CD4-positive, CD25-positive, alpha-beta regulatory T cell (primary cell): ENCODE data around the gene DNAI4. TPM values are rescaled to one million over a fixed set of nuclear protein-coding genes. Genes with fewer than 3 reads are reported as not detected.
"Not testable (repeated sequence)": the region's sequence is repeated elsewhere in the genome, so short reads cannot be mapped to it uniquely, and the experiment has no call there.

ENCODE experiments used
- ATAC-seq, 2 donors: fragments of 150-1000 bp; cut with Tn5 transposase; one replicate each; pipeline ENCODE4 v1.10.0; 2021; ENCODE audit warnings: low read depth in 2 of 2, moderate number of reproducible peaks in 2 of 2, moderate library complexity in 1 of 2
- DNase-seq, 3 donors: peaks; one replicate each; pipeline versions ENCODE4 v3.0.0 to v3.0.0-alpha.2; 2012 to 2022; ENCODE audit warnings: mixed read lengths in 1 of 3
- H3K27ac ChIP-seq: one replicate; pipeline ENCODE4 v1.7.0; 2013; ENCODE audit warnings: mild to moderate bottlenecking, low read length; ENCODE audit not compliant: insufficient read depth, poor library complexity, severe bottlenecking
- H3K27me3 ChIP-seq: one replicate; pipeline ENCODE4 v1.7.0; 2013; ENCODE audit warnings: low read length; ENCODE audit not compliant: control insufficient read depth, insufficient read depth
- H3K36me3 ChIP-seq: one replicate; pipeline ENCODE4 v1.7.0; 2013; ENCODE audit warnings: mild to moderate bottlenecking, low read length, moderate library complexity; ENCODE audit not compliant: control insufficient read depth, insufficient read depth
- H3K4me1 ChIP-seq: 2 replicates; pipeline ENCODE4 v1.7.0; 2013; ENCODE audit warnings: mild to moderate bottlenecking, low read length; ENCODE audit not compliant: insufficient read depth, control insufficient read depth, poor library complexity, severe bottlenecking
- H3K4me3 ChIP-seq: one replicate; pipeline ENCODE4 v1.7.0; 2013; ENCODE audit warnings: low read depth, mild to moderate bottlenecking, low read length, moderate library complexity
- H3K9me3 ChIP-seq, 2 experiments: 1 replicate in 1 of 2; 2 replicates in 1 of 2; pipeline ENCODE4 v1.7.0; 2013; ENCODE audit warnings: low read length in 2 of 2, mild to moderate bottlenecking in 1 of 2, moderate library complexity in 1 of 2; ENCODE audit not compliant: control insufficient read depth in 2 of 2
- H3K27ac Mint-ChIP-seq, 3 donors: one replicate each; pipeline ENCODE4 v1.8.0; 2020 to 2022; ENCODE audit warnings: mild to moderate bottlenecking in 3 of 3, mixed read lengths in 3 of 3, moderate library complexity in 2 of 3
- H3K27me3 Mint-ChIP-seq: one replicate; pipeline ENCODE4 v1.8.0; 2022; ENCODE audit warnings: mild to moderate bottlenecking, mixed read lengths
- H3K36me3 Mint-ChIP-seq: one replicate; pipeline ENCODE4 v1.8.0; 2020; ENCODE audit warnings: mixed read lengths
- H3K4me1 Mint-ChIP-seq, 4 donors: one replicate each; pipeline ENCODE4 v1.8.0; 2020 to 2022; ENCODE audit warnings: mixed read lengths in 4 of 4, mild to moderate bottlenecking in 1 of 4
- H3K4me3 Mint-ChIP-seq, 4 donors: one replicate each; pipeline ENCODE4 v1.8.0; 2020 to 2022; ENCODE audit warnings: mild to moderate bottlenecking in 4 of 4, mixed read lengths in 4 of 4, moderate library complexity in 3 of 4
- H3K9me3 Mint-ChIP-seq, 7 donors: one replicate each; pipeline ENCODE4 v1.8.0; 2020 to 2022; ENCODE audit warnings: mixed read lengths in 7 of 7, mild to moderate bottlenecking in 3 of 7, moderate library complexity in 2 of 7
- polyA plus RNA-seq, 4 donors: library from polyadenylated mRNA; unstranded; fragments of 300-500 nt; fragmentation: Illumina TruSeq; gene quantifications; one replicate each; pipeline ENCODE4 v1.2.3, GENCODE V29; 2021
- total RNA-seq: library from RNA; stranded (reverse); gene quantifications from one replicate; pipeline ENCODE4 v1.2.3, GENCODE V29; 2022

The DNAI4 gene
- total and polyA plus RNA-seq, 5 donors from 2014 or later = 0.45 to 3.2 (median 2.0) TPM

DNA sequence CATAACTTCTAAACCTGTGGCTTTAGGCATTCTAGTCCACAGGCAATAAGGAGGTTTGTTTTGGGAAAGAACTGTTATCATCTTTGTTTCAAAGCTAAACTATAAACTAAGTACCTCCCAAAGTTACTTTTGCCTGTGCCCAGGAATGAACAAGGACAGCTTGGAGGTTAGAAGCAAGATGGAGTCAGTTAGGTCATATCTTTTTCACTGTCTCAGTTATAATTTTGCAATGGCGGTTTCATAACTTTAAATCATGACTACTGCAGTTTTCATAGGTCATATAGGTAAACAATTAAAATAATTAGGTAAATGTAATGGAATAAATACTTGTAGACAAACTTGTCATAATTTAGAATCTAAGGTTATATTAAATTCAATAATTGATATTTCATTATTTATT lies 9.5 kb downstream of the DNAI4 start:
- DNase-seq, H3K36me3 Mint-ChIP-seq, H3K27me3 Mint-ChIP-seq, H3K9me3 ChIP-seq, H3K9me3 Mint-ChIP-seq, H3K4me3 Mint-ChIP-seq, H3K27me3 ChIP-seq, H3K4me1 ChIP-seq, H3K27ac ChIP-seq, H3K36me3 ChIP-seq, H3K27ac Mint-ChIP-seq, H3K4me1 Mint-ChIP-seq, H3K4me3 ChIP-seq, ATAC-seq: not testable (repeated sequence)

DNA sequence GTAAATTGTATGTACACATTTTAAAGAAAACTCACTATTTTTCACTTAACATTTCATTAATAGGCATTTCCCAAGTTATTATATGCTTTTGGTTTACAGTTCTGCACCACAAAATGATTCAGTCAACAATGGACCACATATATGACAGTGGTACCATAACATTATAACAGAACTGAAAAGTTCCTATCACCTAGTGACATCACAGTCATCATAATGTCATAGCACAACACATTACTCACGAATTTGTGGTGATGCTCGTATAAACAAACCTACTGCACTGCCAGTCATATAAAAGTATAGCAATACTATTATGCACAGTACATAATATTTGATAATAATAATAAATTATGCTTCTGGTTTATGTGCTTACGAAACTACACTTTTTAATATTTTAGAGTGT lies 30.9 kb downstream of the DNAI4 start:
- H3K4me1 Mint-ChIP-seq = no peaks in the 10 kb centered on the region
- H3K27ac Mint-ChIP-seq = no peak overlapping the region
- H3K36me3 Mint-ChIP-seq = no peaks in the 10 kb centered on the region
- ATAC-seq = no peak
- no peak overlapping the region for H3K4me3 ChIP-seq
- peaks cover 2% of the 10 kb centered on the region for H3K27me3 ChIP-seq
- H3K4me1 ChIP-seq = no peaks in the 10 kb centered on the region
- no peaks in the 10 kb centered on the region for H3K36me3 ChIP-seq
- no peaks in the 10 kb centered on the region for H3K9me3 ChIP-seq
- H3K27me3 Mint-ChIP-seq = peaks cover 4% of the 10 kb centered on the region
- H3K4me3 Mint-ChIP-seq = no peak overlapping the region
- peaks cover 0 to 3% (median 0%) of the 10 kb centered on the region in 7 donors for H3K9me3 Mint-ChIP-seq
- no peak for DNase-seq
- H3K27ac ChIP-seq = no peak overlapping the region

DNA sequence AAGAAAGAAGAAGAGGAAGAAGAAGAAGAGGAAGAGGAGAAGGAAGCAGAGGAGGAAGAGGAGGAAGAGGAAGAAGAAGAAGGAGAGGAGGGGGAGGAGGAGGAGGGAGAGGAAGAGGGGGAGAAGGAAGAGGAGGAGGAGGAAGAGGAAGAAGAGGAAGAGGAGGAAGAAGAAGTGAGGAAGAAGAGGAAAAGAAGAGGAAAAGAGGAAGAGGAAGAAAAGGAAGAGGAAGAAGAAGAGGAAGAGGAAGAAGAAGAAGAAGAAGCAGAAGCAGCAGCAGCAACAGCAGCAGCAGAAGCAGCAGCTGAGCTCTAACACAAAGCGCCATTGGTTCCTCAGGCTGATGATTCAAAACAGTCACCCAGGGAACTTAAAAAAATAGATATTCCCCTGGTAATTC lies 34.0 kb downstream of the DNAI4 start:
- ATAC-seq (no peak), DNase-seq (no peak)
- no peaks in the 10 kb centered on the region for H3K4me1 Mint-ChIP-seq
- no peaks in the 10 kb centered on the region for H3K36me3 Mint-ChIP-seq
- no peak overlapping the region for H3K4me3 Mint-ChIP-seq
- H3K27ac Mint-ChIP-seq = no peak overlapping the region
- Histone ChIP-seq H3K4me3 (no peak overlapping the region), H3K36me3 (no peaks in the 10 kb centered on the region), H3K27ac (no peak overlapping the region), H3K27me3 (no peaks in the 10 kb centered on the region), H3K9me3 (no peaks in the 10 kb centered on the region), H3K4me1 (no peaks in the 10 kb centered on the region)
- peaks cover 0 to under 1% (median 0%) of the 10 kb centered on the region in 7 donors for H3K9me3 Mint-ChIP-seq
- peaks cover 7% of the 10 kb centered on the region for H3K27me3 Mint-ChIP-seq

DNA sequence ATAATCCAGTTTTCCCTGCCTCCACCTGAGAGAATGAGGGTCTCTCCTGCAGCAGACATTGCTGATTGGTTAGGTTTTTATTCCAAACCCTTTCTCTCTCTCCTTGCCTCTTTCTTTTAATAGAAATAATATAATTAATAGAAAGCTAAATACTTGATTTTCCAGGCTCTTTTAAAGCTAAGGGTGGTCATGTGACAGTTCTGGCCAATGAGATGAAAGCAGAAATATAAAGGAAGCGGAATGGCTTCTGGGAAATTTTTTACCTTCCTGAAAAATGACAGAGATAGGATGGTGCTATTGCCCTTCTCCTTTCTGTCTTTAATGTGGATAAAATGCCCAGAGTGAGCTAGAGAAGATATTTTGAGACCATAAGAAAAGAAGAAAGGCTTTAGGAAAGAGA lies 35.6 kb downstream of the DNAI4 start:
- ATAC-seq = no peak

DNA sequence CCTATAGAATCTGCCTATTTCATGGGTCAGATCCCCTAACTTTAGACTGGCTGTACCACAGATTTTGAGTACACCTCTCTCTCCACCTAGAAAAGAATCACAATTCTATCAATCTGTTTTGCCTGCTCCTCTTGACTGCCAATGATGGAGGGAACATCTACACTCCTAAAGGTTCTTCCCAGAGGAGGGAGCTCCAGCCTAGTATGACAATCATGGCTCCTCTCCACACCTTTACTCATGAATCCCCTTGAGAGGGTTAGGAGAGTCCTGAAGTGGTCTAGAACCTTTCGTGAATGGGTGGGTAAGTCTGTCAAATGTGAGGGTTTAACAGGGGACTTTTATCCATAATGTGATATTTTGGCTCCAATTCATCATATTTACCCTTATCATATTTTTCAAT lies 48.0 kb downstream of the DNAI4 start:
- H3K36me3 ChIP-seq = no peaks in the 10 kb centered on the region
- H3K4me3 ChIP-seq = no peak overlapping the region
- no peak for ATAC-seq
- no peaks in the 10 kb centered on the region for H3K4me1 ChIP-seq
- H3K27ac ChIP-seq = no peak overlapping the region
- peaks cover 7% of the 10 kb centered on the region for H3K27me3 Mint-ChIP-seq
- no peaks in the 10 kb centered on the region for H3K27me3 ChIP-seq
- H3K9me3 ChIP-seq = no peaks in the 10 kb centered on the region
- no peaks in the 10 kb centered on the region for H3K36me3 Mint-ChIP-seq
- no peaks in the 10 kb centered on the region for H3K4me1 Mint-ChIP-seq
- H3K4me3 Mint-ChIP-seq = no peak overlapping the region
- no peak overlapping the region for H3K27ac Mint-ChIP-seq
- DNase-seq = no peak
- H3K9me3 Mint-ChIP-seq = peaks cover 0 to 16% (median 5%) of the 10 kb centered on the region in 7 donors

More for the DNA sequence above, 35.6 kb downstream of the DNAI4 start:
- Histone ChIP-seq H3K4me1 (no peaks in the 10 kb centered on the region), H3K27ac (no peak overlapping the region), H3K36me3 (no peaks in the 10 kb centered on the region), H3K4me3 (no peak overlapping the region), H3K27me3 (no peaks in the 10 kb centered on the region), H3K9me3 (no peaks in the 10 kb centered on the region)
- Mint-ChIP-seq H3K27me3 (peaks cover 7% of the 10 kb centered on the region), H3K9me3 (peaks cover 0 to 1% (median 0%) of the 10 kb centered on the region in 7 donors), H3K27ac (no peak overlapping the region), H3K36me3 (no peaks in the 10 kb centered on the region), H3K4me3 (no peak overlapping the region), H3K4me1 (no peaks in the 10 kb centered on the region)
- DNase-seq = no peak

DNA sequence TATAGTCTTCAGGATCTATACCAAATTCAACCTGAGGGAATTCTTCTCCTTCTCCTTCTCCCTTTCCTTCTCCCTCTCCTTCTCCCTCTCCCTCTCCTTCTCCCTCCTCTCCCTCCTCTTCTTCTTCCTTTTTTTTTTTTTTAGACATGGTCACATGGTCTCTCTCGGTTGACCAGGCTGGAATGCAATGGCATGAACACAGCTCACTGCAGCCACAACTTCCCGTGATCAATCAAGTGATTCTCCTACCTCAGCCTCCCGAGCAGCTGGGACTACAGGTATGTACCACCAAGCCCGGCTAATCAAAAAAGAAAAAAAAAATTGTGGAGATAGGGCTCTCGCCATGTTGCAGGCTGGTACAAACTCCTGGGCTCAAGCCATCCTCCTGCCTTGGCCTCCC lies 51.5 kb downstream of the DNAI4 start:
- DNase-seq (no peak), ATAC-seq (no peak)
- H3K4me1 ChIP-seq = no peaks in the 10 kb centered on the region
- H3K27me3 ChIP-seq = no peaks in the 10 kb centered on the region
- peaks cover 0 to 1% (median 0%) of the 10 kb centered on the region in 7 donors for H3K9me3 Mint-ChIP-seq
- no peaks in the 10 kb centered on the region for H3K36me3 Mint-ChIP-seq
- no peak overlapping the region for H3K27ac Mint-ChIP-seq
- H3K4me1 Mint-ChIP-seq = no peaks in the 10 kb centered on the region
- H3K4me3 ChIP-seq = no peak overlapping the region
- peaks cover 6% of the 10 kb centered on the region for H3K27me3 Mint-ChIP-seq
- H3K27ac ChIP-seq = no peak overlapping the region
- no peak overlapping the region for H3K4me3 Mint-ChIP-seq
- H3K36me3 ChIP-seq = no peaks in the 10 kb centered on the region
- H3K9me3 ChIP-seq = no peaks in the 10 kb centered on the region

DNA sequence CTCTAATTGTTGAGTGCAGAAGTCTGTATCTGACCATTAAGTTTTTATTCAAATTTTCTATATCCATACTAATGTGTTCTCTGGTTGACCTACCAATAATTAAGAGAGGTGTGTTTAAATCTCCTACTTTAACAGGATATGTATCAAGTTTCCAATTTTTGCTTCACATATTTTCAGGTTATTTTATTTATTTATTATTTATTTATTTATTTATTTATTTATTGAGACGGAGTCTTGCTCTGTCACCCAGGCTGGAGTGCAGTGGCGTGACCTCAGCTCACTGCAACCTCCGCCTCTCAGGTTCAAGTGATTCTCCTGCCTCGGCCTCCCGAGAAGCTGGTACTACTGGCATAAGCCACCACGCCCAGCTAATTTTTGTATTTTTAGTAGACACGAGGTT lies 52.6 kb downstream of the DNAI4 start:
- not testable (repeated sequence) for H3K36me3 ChIP-seq, H3K27ac Mint-ChIP-seq, H3K4me1 Mint-ChIP-seq, H3K27me3 ChIP-seq, H3K36me3 Mint-ChIP-seq, H3K4me1 ChIP-seq, ATAC-seq, DNase-seq, H3K27me3 Mint-ChIP-seq, H3K4me3 Mint-ChIP-seq, H3K4me3 ChIP-seq, H3K9me3 ChIP-seq, H3K9me3 Mint-ChIP-seq, H3K27ac ChIP-seq

DNA sequence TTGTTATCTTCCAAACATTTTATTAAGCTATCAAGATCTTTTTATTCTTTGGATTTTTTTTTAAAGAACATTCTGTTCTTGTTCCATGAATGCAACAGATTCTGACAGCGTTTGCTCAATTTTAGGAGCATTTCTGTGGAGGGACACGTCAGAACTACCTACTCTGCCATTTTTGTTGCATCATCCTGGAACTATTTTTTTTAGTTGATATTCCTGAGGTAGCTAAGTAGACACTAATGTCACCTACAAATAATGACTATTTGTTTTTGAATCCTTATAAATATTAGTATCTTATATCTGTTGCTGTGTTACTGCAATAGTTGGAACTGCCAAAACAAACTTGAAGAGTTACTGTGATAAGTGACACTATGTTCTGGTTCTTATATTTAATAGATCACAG lies 57.2 kb downstream of the DNAI4 start:
- no peaks in the 10 kb centered on the region for H3K4me1 Mint-ChIP-seq
- no peaks in the 10 kb centered on the region for H3K36me3 Mint-ChIP-seq
- no peaks in the 10 kb centered on the region for H3K9me3 ChIP-seq
- H3K9me3 Mint-ChIP-seq = peaks cover 0 to 2% (median 0%) of the 10 kb centered on the region in 7 donors
- DNase-seq = no peak
- peaks cover 1% of the 10 kb centered on the region for H3K27me3 ChIP-seq
- H3K27ac ChIP-seq = no peak overlapping the region
- no peaks in the 10 kb centered on the region for H3K36me3 ChIP-seq
- H3K4me3 Mint-ChIP-seq = no peak overlapping the region
- no peak overlapping the region for H3K4me3 ChIP-seq
- H3K27ac Mint-ChIP-seq = no peak overlapping the region
- no peaks in the 10 kb centered on the region for H3K27me3 Mint-ChIP-seq
- H3K4me1 ChIP-seq = no peaks in the 10 kb centered on the region
- ATAC-seq = no peak
